ENCODE data around the gene PPM1H.
A peak's percentile ranks its signal among the peaks of the same experiment; 100 is the strongest.

PPM1H gene

DNA sequence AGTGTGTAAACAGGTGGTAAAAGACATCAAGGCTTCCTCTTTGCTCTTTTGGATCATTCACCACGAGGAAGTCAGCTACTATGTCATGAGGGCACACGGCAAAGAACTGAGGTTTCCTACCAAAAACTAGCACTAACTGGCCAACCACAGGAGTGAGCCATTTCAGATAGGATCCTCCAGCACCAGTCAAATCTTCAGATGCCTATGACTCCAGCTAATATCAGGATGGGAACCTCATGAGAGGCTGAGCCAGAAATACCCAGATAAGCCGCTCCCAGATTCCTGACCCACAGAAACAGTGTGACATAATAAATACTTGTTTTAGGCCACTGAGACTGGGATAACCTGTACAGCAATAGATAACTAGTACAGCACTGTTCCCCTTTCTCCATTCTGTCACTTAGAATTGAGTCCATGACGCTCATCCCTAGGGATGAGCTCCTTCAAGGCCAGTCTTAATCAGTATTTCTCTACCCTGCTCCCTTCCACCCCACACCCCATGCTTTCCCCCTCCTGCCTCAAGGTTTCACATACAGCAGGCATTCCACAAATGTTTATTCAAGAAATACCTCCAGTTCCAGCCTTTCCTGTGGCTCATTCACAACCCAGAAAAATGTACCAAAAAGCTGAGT is 68.4 kb downstream of the PPM1H start:
- no peak for FAIRE-seq

DNA sequence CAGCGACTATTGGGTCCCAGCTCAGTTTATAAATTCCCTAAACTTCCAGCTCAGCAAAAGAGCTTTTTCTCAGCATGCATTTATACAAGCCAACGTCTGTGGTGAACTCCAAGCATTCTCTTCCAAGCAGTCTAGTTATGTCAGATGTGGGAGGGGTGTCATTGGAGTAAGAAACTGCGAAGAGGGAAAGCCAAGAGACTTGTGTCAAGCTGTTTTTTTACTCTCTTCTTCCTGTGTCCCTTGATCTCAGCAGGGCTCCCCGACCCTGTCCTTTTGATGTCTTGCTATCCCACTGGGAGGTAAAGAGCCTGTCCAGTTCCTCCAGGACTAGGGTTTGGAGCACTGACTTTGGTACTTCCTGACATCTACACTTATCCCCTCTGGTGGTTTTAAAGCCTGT is 69.0 kb downstream of the PPM1H start:
- peak; percentile 78 for FAIRE-seq

- FAIRE-seq, result no peak
Measured at GRCh38 chr12:62865065-62865464, 69.9 kb downstream of the PPM1H start.

DNA sequence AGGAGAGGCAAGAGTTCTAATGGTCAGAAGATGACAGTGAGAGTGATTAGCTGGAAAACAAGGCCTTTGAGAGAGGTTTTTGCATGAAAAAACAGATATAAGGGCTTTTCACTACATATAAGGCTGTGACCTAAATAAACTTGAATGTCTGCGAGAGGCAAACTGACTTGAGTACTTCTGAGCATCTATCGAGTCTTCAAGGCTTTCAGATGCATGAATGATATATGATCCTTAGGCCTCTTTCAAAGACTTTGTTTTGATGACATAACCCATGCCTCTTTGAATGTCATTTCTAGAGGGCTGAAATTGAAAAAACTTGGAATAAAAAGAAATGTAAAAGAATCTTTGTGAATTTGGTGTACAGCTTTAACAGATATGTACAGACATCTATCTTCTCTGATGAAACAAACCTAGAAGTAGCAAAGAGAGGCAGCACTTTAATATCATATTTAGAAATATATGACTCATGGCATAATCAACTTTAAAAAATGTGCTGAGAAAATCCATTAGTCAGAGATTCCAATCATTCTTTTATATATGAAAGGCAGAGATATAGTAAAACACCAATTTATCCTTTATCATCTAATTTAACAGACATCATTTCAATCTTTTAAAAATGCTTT is 72.6 kb downstream of the PPM1H start:
- FAIRE-seq, result peak; percentile 97

DNA sequence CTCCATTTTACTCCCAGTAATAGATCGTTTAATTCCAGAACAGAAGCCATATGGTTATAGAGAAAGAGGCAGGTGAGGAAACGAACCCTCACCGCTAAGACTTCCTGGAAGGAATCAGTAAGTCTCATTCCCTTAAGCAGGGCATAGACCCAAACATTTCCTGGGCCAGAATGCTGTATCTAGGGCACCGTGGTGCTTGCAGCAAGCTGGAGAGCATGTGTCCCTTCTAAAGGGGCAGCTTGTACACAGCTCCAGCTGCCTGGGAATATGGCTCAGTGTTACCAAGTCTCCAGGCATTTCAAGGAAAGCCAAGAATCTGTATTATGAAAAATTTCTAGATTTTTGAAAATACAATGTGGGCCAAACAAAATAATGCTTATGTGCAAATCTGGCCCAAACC is 73.4 kb downstream of the PPM1H start:
- no peak for FAIRE-seq

GRCh38 chr12:62860501-62861411 is 74.2 kb downstream of the PPM1H start:
- no peak for FAIRE-seq

- FAIRE-seq, result no peak
Measured at GRCh38 chr12:62860020-62860419, 74.9 kb downstream of the PPM1H start.

- no peak for FAIRE-seq
Measured at GRCh38 chr12:62859321-62859737, 75.6 kb downstream of the PPM1H start.

DNA sequence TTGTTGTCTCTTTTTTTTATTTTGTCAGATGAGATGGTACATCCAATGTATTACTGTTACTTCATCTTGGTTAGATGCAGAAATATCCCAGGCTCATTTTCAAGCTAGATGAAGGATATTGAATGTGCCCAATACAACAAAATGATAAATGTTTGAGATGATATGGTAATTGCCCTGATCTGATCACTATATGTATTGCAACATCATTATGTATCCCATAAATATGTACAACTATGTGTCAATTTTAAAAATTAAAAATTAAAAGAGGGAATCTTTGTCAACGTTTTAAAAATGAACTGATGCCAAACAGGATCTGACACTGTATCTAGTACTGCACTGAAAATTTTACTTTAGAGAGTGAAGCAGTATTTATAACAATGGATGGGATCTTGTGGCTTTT is 78.5 kb downstream of the PPM1H start:
- FAIRE-seq, result no peak

GRCh38 chr12:62854024-62854423 is 80.9 kb downstream of the PPM1H start:
- FAIRE-seq, result no peak

DNA sequence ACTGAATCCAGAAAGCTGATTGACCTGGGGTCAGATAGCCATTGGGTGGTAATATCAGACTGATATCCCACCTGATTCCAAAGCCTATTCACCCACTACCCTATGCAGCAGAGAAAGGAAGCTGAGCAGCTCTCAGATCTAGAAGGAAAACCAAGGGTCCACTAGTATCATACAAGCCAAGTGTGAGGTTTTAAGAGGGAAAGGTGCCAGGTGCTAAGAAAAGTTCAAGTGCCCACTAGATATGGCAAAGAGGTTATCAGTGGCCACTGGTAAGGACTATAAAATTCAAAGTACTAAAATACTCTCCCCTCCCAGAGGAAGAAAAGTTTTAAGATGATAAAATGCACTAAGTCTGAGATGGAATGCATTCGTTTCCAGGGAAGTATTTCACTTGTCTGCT is 85.6 kb downstream of the PPM1H start:
- no peak for FAIRE-seq

GRCh38 chr12:62848418-62848817 is 86.5 kb downstream of the PPM1H start:
- FAIRE-seq, result no peak

DNA sequence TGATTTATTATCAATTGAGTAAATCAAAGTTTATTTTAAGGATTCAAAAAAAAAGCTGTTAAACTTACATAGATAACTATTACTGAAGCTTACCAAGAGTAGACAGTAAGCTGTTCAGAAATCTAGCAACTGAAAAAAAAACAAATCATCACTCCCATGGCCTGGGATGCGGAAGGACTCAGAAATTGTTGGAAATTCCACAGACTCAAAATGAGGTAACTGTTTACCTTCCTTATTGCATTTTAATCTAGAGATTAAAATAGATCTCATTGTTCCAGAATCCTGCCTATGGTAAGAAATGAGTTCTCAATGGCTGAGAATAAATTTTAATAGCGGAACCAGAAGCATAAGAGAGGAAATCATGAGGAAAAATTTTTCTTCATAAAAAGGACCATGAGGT is 87.2 kb downstream of the PPM1H start:
- FAIRE-seq, result no peak

DNA sequence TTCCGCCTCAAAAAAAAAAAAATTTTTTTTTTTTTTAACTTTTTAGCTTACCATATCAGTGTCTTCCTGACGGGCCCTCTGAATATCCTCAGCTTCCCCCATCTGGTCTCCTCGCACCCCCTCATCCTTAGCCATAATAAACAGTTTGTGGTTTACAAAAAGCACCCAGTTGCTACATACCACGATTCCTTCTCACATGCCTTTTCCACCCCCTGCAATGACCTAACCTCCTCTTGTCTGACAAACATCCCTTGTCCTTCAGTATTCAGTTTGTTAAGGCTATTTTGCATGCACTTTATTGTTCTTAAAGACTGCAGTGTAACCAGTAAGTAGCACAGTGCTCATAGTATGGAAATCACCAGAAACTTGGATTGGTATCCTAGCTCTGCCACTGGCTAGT is 88.5 kb downstream of the PPM1H start:
- no peak for FAIRE-seq

DNA sequence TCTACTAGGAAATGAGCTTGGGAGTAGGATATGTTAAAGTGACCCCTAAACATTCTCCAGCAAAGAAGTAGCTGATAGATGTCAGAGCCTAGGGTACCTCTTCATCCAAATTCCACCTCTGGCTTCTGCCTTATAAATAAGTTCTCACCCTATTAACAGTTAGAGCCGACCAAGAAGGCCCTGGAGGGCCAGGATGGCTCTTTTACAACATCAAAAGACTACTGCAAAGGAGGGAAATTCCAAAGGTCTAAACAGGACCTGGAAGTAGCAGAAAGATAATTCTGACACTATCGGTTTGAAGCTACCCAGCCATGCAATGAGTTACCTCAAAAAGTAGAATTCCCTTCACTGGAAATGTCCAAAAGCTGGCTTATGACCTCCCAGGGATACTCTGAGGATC is 90.0 kb downstream of the PPM1H start:
- FAIRE-seq, result no peak

DNA sequence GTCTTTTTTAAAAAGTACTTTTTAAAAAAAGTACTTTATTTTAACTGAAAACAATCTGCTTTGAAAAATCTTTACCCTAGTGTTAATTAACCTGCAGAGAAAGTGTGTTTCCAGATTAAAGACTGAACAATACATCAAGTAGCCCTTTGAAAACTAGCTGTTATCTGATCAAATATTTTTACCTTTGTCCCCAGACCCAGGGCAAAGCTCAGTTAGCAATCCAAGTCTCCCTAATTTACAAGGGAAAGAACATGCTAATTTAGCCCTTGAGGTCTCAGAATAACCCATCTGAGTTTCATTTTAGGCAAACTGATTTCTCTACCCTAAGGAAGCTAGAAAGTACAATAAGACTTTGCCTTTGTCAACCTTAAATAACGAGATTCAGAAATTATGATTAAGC is 91.2 kb downstream of the PPM1H start:
- FAIRE-seq, result no peak

DNA sequence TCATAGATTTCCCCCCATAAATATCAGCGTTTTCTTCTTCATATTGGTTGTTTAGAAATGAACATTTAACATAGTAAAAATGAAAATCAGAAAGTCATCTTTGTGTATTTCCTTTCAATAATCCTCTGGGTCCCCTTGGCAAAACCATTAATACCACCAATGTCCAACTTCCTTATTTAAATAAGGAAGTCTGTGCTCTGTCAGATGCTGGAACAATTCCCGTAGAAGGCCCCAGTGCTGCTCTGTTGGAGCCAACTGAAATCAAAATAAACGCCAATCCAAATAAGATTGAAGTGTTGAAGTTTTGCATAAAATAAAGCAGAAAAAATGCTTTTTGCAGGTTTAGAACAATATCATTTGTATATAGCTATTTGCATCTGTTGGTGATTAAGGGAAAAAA is 93.1 kb downstream of the PPM1H start:
- no peak for FAIRE-seq

- FAIRE-seq, result no peak
Measured at GRCh38 chr12:62840806-62841205, 94.1 kb downstream of the PPM1H start.

GRCh38 chr12:62839869-62840660 is 94.9 kb downstream of the PPM1H start:
- no peak for FAIRE-seq

DNA sequence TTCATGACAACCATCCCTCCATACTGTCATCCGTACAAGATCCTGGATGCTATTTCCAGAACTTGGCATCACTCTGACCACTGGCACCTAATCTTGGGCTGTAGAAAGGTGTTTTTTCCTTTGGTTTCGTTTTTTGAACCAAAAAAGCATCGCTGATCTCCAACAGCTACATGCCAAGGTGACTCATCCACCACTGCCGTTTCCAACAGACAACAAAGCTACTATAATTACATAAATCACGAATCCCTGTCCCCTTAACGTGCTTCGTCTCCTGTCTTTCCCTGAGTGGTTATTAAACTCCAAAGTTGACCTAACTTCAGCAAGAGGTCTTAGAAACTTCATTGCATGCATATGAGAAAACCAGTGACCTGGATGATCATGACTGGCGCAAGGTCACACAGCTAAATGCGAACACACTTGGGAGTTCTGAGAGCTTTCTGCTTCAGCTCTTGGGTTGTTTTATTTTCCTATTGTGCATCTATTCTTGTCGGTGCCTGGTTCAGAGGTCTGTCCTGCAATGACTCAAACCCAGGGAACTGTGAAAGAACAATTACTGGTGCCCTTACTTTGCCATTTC is 99.9 kb downstream of the PPM1H start:
- no peak for FAIRE-seq

DNA sequence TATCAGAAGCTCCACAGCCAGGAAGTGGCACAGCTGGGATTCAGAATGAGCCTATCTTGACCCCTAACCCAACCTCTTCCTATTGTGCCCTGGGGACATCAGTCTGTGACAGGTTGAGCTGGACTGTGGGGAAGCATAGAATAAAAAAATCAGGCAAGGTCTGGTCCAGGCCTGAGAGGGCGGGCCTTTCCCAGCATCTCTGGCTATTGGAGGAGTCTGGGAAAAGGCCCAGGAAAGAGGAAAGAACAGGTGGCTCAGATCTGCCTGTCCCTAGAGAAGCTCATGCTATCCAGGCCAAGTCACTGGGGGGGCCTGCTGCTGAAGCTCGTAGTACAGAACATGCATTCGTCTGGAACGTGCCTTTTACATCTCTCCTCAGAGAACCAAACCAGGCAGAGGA is 100.5 kb downstream of the PPM1H start:
- no peak for FAIRE-seq

GRCh38 chr12:62833634-62834033 is 101.3 kb downstream of the PPM1H start:
- FAIRE-seq, result no peak

- no peak for FAIRE-seq
Measured at GRCh38 chr12:62832558-62832957, 102.4 kb downstream of the PPM1H start.
